Measurements from ENCODE around the gene MYCL. TPM values are rescaled to one million over a fixed set of nuclear protein-coding genes. Genes with fewer than 3 reads are reported as not detected.

Gene MYCL
- total RNA-seq, 2 donors from 2014 or later = 0.42 to 3.9 TPM

- Histone ChIP-seq H3K36me3 (no peaks in the 10 kb centered on the region), H3K27me3 (replicated peaks; ENCODE audit: insufficient read depth) (no peaks in the 10 kb centered on the region), H3K9me3 (no peaks in the 10 kb centered on the region), H3K4me1 (ENCODE audit: control insufficient read depth in 1 of 2, low read depth in 2 of 2) (no peaks in the 10 kb centered on the region), H3K4me3 (no peak overlapping the region), H3K27ac (no peak overlapping the region)
- TF ChIP-seq CTCF (IDR thresholded peaks at IDR 0.05) = no peak
- ATAC-seq (ENCODE audit: insufficient number of reproducible peaks, low FRiP score, low read depth) (no peak), DNase-seq (ENCODE audit: low spot score) (no peak)
Observed at GRCh38 chr1:39857126-39857878, 44.4 kb downstream of the MYCL start.

GRCh38 chr1:39854738-39855137, 47.0 kb downstream of the MYCL start:
- TF ChIP-seq CTCF (IDR thresholded peaks at IDR 0.05) = no peak
- Histone ChIP-seq H3K27me3 (replicated peaks; ENCODE audit: insufficient read depth) (no peaks in the 10 kb centered on the region), H3K36me3 (peaks cover 2% of the 10 kb centered on the region), H3K9me3 (no peaks in the 10 kb centered on the region), H3K4me1 (ENCODE audit: control insufficient read depth in 1 of 2, low read depth in 2 of 2) (no peaks in the 10 kb centered on the region), H3K27ac (no peak overlapping the region), H3K4me3 (no peak overlapping the region)
- DNase-seq (ENCODE audit: low spot score) = no peak
- ATAC-seq (ENCODE audit: insufficient number of reproducible peaks, low FRiP score, low read depth) = no peak

- Histone ChIP-seq H3K4me1 (ENCODE audit: control insufficient read depth in 1 of 2, low read depth in 2 of 2) (no peaks in the 10 kb centered on the region), H3K4me3 (no peak overlapping the region), H3K9me3 (no peaks in the 10 kb centered on the region), H3K36me3 (peaks cover 2% of the 10 kb centered on the region), H3K27me3 (replicated peaks; ENCODE audit: insufficient read depth) (no peaks in the 10 kb centered on the region), H3K27ac (no peak overlapping the region)
- no peak for ATAC-seq (ENCODE audit: insufficient number of reproducible peaks, low FRiP score, low read depth)
- DNase-seq (ENCODE audit: low spot score) = no peak
- no peak for TF ChIP-seq CTCF (IDR thresholded peaks at IDR 0.05)
Observed at GRCh38 chr1:39854314-39854713, 47.4 kb downstream of the MYCL start.

- H3K9me3 ChIP-seq = no peaks in the 10 kb centered on the region
Observed at GRCh38 chr1:39852876-39853275, 48.8 kb downstream of the MYCL start.

More at GRCh38 chr1:39852876-39853275, 48.8 kb downstream of the MYCL start:
- H3K27me3 ChIP-seq (replicated peaks; ENCODE audit: insufficient read depth) = no peaks in the 10 kb centered on the region
- H3K4me1 ChIP-seq (ENCODE audit: control insufficient read depth in 1 of 2, low read depth in 2 of 2) = no peaks in the 10 kb centered on the region
- no peak overlapping the region for H3K4me3 ChIP-seq
- H3K27ac ChIP-seq = no peak overlapping the region
- ATAC-seq (ENCODE audit: insufficient number of reproducible peaks, low FRiP score, low read depth) = no peak
- H3K36me3 ChIP-seq = peaks cover 2% of the 10 kb centered on the region
- no peak for DNase-seq (ENCODE audit: low spot score)
- no peak for TF ChIP-seq CTCF (IDR thresholded peaks at IDR 0.05)

Data from thoracic aorta (tissue), 2 donors.